Fibroblast of upper back skin (primary cell): ENCODE measurements around the gene KCNA3.

ENCODE experiments used
- DNase-seq: peaks from one replicate; pipeline ENCODE4 v3.0.0-alpha.2; 2013

Gene KCNA3

GRCh38 chr1:110637475-110637874 is 37.3 kb downstream of the KCNA3 start:
- DNase-seq: no peak

GRCh38 chr1:110636149-110636935 is 38.4 kb downstream of the KCNA3 start:
- DNase-seq: no peak

- no peak for DNase-seq
Measured at GRCh38 chr1:110635434-110635833, 39.3 kb downstream of the KCNA3 start.

GRCh38 chr1:110634455-110635311 is 40.1 kb downstream of the KCNA3 start:
- DNase-seq: peak; percentile 5

GRCh38 chr1:110634086-110634454 is 40.7 kb downstream of the KCNA3 start:
- no peak for DNase-seq

- no peak for DNase-seq
Measured at GRCh38 chr1:110633646-110634030, 41.1 kb downstream of the KCNA3 start.

- DNase-seq: no peak
Measured at GRCh38 chr1:110631836-110632620, 42.7 kb downstream of the KCNA3 start.

GRCh38 chr1:110630839-110631663 is 43.7 kb downstream of the KCNA3 start:
- DNase-seq: peak; percentile 53

GRCh38 chr1:110628323-110629105 is 46.2 kb downstream of the KCNA3 start:
- DNase-seq: no peak

- no peak for DNase-seq
Measured at GRCh38 chr1:110627764-110628163, 47.0 kb downstream of the KCNA3 start.

GRCh38 chr1:110626889-110627288 is 47.9 kb downstream of the KCNA3 start:
- DNase-seq: no peak
